Suprapubic skin (tissue), 3 donors: Measurements from ENCODE around the gene REN.

ENCODE experiments used
- CTCF ChIP-seq, 2 donors: fragments of 200-600 bp in 1 of 2; fragments of 450-650 bp in 1 of 2; sonication (generic) in 1 of 2; IDR thresholded peaks; one replicate each; pipeline ENCODE4 v1.5.1; 2016 to 2019; ENCODE audit warnings: antibody characterized with exemption in 2 of 2, mild to moderate bottlenecking in 1 of 2, moderate library complexity in 1 of 2
- POLR2A ChIP-seq, 2 donors: fragments of 450-650 bp; IDR thresholded peaks; one replicate each; pipeline ENCODE4 v1.6.1; 2017; ENCODE audit warnings: antibody characterized with exemption in 2 of 2, mild to moderate bottlenecking in 2 of 2, moderate library complexity in 2 of 2

DNA sequence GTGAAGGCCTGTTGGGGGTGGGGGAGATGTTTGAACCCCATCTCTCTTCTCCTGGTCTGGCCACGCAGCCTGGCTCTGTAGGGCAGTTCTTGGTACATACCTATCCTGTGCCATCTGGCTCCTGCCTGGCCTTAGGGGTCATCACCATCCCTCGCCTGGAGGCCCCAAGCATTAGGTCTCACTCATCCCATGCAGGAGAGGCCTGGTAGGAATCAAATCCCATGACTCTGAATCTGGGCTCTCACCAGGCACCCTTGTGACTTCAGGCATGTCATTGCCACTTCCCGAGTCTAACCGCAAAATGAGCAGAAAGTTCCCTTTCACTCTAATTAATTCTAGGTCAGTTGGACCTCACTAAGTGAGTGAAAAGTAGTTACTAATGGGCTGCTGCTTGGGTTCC is 51.5 kb downstream of the REN start:
- no peak for TF ChIP-seq POLR2A (IDR thresholded peaks at IDR 0.05)
- TF ChIP-seq CTCF (IDR thresholded peaks at IDR 0.05): no peak
